Keratinocyte (primary cell): ENCODE data around the gene NANOG. TPM values are rescaled to one million over a fixed set of nuclear protein-coding genes. Genes with fewer than 3 reads are reported as not detected.

Experiments
- DNase-seq: peaks from one replicate; pipeline ENCODE4 v3.0.0-alpha.2; 2011; ENCODE audit warnings: low read depth, missing footprints, low spot score
- FAIRE-seq: peaks from 2 replicates; lab custom pipeline; 2011; peaks lifted over from hg19 to GRCh38; lab: Jason Lieb, UNC
- H2AFZ ChIP-seq: 2 replicates; pipeline ENCODE4 v1.6.0; 2012; ENCODE audit warnings: low read length, control low read depth, inconsistent platforms; ENCODE audit not compliant: control insufficient read depth
- H3K27ac ChIP-seq: 2 replicates; pipeline ENCODE4 v1.5.1; 2011; ENCODE audit warnings: low read length; ENCODE audit not compliant: control insufficient read depth, insufficient read depth
- H3K27me3 ChIP-seq: 3 replicates; pipeline ENCODE4 v1.6.0; 2011; ENCODE audit warnings: low read length; ENCODE audit not compliant: control insufficient read depth, insufficient read depth; ENCODE audit errors: extremely low read depth
- H3K36me3 ChIP-seq, 2 experiments: 2 replicates in 1 of 2; 3 replicates in 1 of 2; pipeline ENCODE4 v1.5.1; 2011; ENCODE audit warnings: low read length in 2 of 2, mild to moderate bottlenecking in 1 of 2; ENCODE audit not compliant: control insufficient read depth in 2 of 2, insufficient read depth in 2 of 2; ENCODE audit errors: extremely low read depth in 1 of 2
- H3K4me1 ChIP-seq: 3 replicates; pipeline ENCODE4 v1.5.1; 2011; ENCODE audit warnings: low read length; ENCODE audit not compliant: control insufficient read depth, insufficient read depth; ENCODE audit errors: extremely low read depth
- H3K4me2 ChIP-seq: 3 replicates; pipeline ENCODE4 v1.6.0; 2011; ENCODE audit warnings: low read depth, low read length; ENCODE audit not compliant: control insufficient read depth, insufficient read depth; ENCODE audit errors: extremely low read depth
- H3K4me3 ChIP-seq, 3 experiments: fragments of 200-600 bp in 1 of 3; sonication (generic) in 1 of 3; 2 replicates in 2 of 3; 3 replicates in 1 of 3; pipeline ENCODE4 v1.5.1; 2011 to 2016; ENCODE audit warnings: low read length in 3 of 3, mild to moderate bottlenecking in 3 of 3, control low read depth in 2 of 3, inconsistent platforms in 1 of 3, low read depth in 1 of 3, mixed read lengths in 1 of 3, mixed run types in 1 of 3, moderate library complexity in 1 of 3; ENCODE audit not compliant: control insufficient read depth in 2 of 3, insufficient read depth in 2 of 3; ENCODE audit errors: extremely low read depth in 1 of 3
- H3K79me2 ChIP-seq: 2 replicates; pipeline ENCODE4 v1.6.0; 2012; ENCODE audit warnings: low read length; ENCODE audit not compliant: control insufficient read depth, insufficient read depth
- H3K9ac ChIP-seq: 3 replicates; pipeline ENCODE4 v1.6.0; 2011; ENCODE audit warnings: low read length; ENCODE audit not compliant: control insufficient read depth, insufficient read depth; ENCODE audit errors: extremely low read depth
- H3K9me1 ChIP-seq: 3 replicates; pipeline ENCODE4 v1.6.0; 2011; ENCODE audit warnings: low read length; ENCODE audit not compliant: control insufficient read depth, insufficient read depth; ENCODE audit errors: extremely low read depth
- H3K9me3 ChIP-seq: 2 replicates; pipeline ENCODE4 v1.5.1; 2012; ENCODE audit warnings: low read depth, low read length; ENCODE audit not compliant: control insufficient read depth
- H4K20me1 ChIP-seq: 3 replicates; pipeline ENCODE4 v1.6.0; 2011; ENCODE audit warnings: low read length; ENCODE audit not compliant: control insufficient read depth, insufficient read depth; ENCODE audit errors: extremely low read depth
- EZH2 ChIP-seq: IDR thresholded peaks from one replicate; pipeline ENCODE4 v1.6.1; 2012; ENCODE audit warnings: inconsistent platforms, mild to moderate bottlenecking, low read length, moderate library complexity
- dilution Hi-C: fragments of 300-500 bp; cut with MboI; formaldehyde crosslinking; loops from one replicate; pipeline ENCODE4 v1.7.0; 2020; ENCODE audit warnings: low sequenced_read_pairs; ENCODE audit not compliant: extremely low pct_ligation_motif_present
- polyA plus RNA-seq, 5 experiments: library from polyadenylated mRNA; depleted of rRNA in 3 of 5; stranded (reverse) in 3 of 5; stranded (forward) in 1 of 5; unstranded in 1 of 5; fragments of >200 nt; gene quantifications; 1 replicate in 1 of 5; 2 replicates in 3 of 5; 3 replicates in 1 of 5; pipeline versions ENCODE4 v1.2.1 to v1.2.3, GENCODE V29; 2011 to 2012; ENCODE audit warnings: missing spikeins in 2 of 5, low read depth in 1 of 5, low replicate concordance in 1 of 5
- TF ChIP-seq, protein P1 (sequence below), 3 experiments: IDR thresholded peaks in 1 of 3; conservative IDR thresholded peaks in 1 of 3; optimal IDR thresholded peaks in 1 of 3; 2 replicates in 2 of 3; 3 replicates in 1 of 3; pipeline versions ENCODE3 to v1.5.1; 2011; ENCODE audit warnings: low read length in 3 of 3, mild to moderate bottlenecking in 3 of 3, moderate library complexity in 2 of 3, control low read depth in 1 of 3, inconsistent platforms in 1 of 3; ENCODE audit not compliant: insufficient read depth in 2 of 3; ENCODE audit errors: extremely low read depth in 1 of 3

Gene NANOG
- polyA plus RNA-seq, 1 donor (not counting 4 experiments of a cell fraction or from before 2014, with no cell fraction given), result 0.01 TPM

DNA sequence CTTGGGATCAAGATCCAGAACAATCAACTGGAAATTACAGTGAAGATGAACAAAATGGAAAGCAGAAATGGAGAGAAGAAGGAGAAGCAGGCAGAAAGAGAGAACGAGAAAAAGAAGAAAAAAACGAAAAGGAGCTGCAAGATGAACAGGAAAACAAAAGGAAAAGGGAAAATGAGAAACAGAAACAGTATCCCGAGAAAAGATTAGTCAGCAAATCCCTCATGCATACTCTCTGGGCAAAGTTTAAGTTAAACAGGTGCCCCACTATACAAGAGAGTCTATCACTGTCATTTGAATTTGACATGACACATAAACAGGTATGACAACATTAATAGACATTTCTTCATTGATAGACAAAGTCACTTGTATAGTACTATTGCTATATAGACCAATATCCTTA, 19.2 kb upstream of the NANOG start:
- no peak overlapping the region for H3K9ac ChIP-seq
- no peaks in the 10 kb centered on the region for H3K36me3 ChIP-seq
- H3K4me1 ChIP-seq, result no peaks in the 10 kb centered on the region
- H3K9me1 ChIP-seq, result no peaks in the 10 kb centered on the region
- dilution Hi-C loops, result no loop called here
- H3K27ac ChIP-seq, result no peak overlapping the region
- FAIRE-seq, result no peak
- H3K4me3 ChIP-seq, result no peak overlapping the region
- H3K9me3 ChIP-seq, result no peaks in the 10 kb centered on the region
- no peaks in the 10 kb centered on the region for H4K20me1 ChIP-seq
- H3K79me2 ChIP-seq, result no peaks in the 10 kb centered on the region
- no peak for TF ChIP-seq EZH2
- TF ChIP-seq, protein P1, sequence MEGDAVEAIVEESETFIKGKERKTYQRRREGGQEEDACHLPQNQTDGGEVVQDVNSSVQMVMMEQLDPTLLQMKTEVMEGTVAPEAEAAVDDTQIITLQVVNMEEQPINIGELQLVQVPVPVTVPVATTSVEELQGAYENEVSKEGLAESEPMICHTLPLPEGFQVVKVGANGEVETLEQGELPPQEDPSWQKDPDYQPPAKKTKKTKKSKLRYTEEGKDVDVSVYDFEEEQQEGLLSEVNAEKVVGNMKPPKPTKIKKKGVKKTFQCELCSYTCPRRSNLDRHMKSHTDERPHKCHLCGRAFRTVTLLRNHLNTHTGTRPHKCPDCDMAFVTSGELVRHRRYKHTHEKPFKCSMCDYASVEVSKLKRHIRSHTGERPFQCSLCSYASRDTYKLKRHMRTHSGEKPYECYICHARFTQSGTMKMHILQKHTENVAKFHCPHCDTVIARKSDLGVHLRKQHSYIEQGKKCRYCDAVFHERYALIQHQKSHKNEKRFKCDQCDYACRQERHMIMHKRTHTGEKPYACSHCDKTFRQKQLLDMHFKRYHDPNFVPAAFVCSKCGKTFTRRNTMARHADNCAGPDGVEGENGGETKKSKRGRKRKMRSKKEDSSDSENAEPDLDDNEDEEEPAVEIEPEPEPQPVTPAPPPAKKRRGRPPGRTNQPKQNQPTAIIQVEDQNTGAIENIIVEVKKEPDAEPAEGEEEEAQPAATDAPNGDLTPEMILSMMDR (optimal IDR thresholded peaks at IDR 0.05 in 1 of 3, IDR thresholded peaks at IDR 0.05 in 1 of 3, conservative IDR thresholded peaks at IDR 0.05 in 1 of 3; ENCODE audit: extremely low read depth in 1 of 3, insufficient read depth in 2 of 3, low read length in 3 of 3), result no peak
- H3K27me3 ChIP-seq, result no peaks in the 10 kb centered on the region
- H3K4me2 ChIP-seq, result no peak overlapping the region
- no peak for DNase-seq
- H2AFZ ChIP-seq, result no peak overlapping the region

- Histone ChIP-seq H3K79me2 (no peaks in the 10 kb centered on the region), H4K20me1 (no peaks in the 10 kb centered on the region), H3K27me3 (no peaks in the 10 kb centered on the region), H3K27ac (no peak overlapping the region), H3K4me3 (no peak overlapping the region), H2AFZ (no peak overlapping the region), H3K4me2 (no peak overlapping the region), H3K36me3 (no peaks in the 10 kb centered on the region), H3K9ac (no peak overlapping the region), H3K4me1 (no peaks in the 10 kb centered on the region), H3K9me3 (no peaks in the 10 kb centered on the region), H3K9me1 (no peaks in the 10 kb centered on the region)
- dilution Hi-C loops, result no loop called here
- FAIRE-seq (no peak), DNase-seq (no peak)
- no peak for TF ChIP-seq EZH2
- TF ChIP-seq, protein P1 (optimal IDR thresholded peaks at IDR 0.05 in 1 of 3, IDR thresholded peaks at IDR 0.05 in 1 of 3, conservative IDR thresholded peaks at IDR 0.05 in 1 of 3; ENCODE audit: extremely low read depth in 1 of 3, insufficient read depth in 2 of 3, low read length in 3 of 3), result no peak
Observed at GRCh38 chr12:7781274-7781673, 7.9 kb upstream of the NANOG start.
